Measurements from ENCODE around the gene TEP1.

GRCh38 chr14:20350860-20351259 lies 62.4 kb downstream of the TEP1 start:
- TF ChIP-seq CTCF (IDR thresholded peaks at IDR 0.05) (peak in 5 of 6 experiments; percentile 13 to 29 (median 22)), POLR2A (IDR thresholded peaks at IDR 0.05) (no peak)
